H4 (cell line): Measurements from ENCODE around the gene HADH. TPM values are rescaled to one million over a fixed set of nuclear protein-coding genes. Genes with fewer than 3 reads are reported as not detected.

Experiments used
- DNase-seq: peaks from one replicate; pipeline ENCODE4 v3.0.0-alpha.2; 2015; ENCODE audit warnings: low spot score
- total RNA-seq: library from RNA; depleted of rRNA; stranded (reverse); fragments of >200 nt; shearing (Covaris generic); gene quantifications from 2 replicates; pipeline ENCODE4 v1.2.3, GENCODE V29; 2014; rRNA removed

Gene HADH
- total RNA-seq, 1 experiment from 2014 or later: 12.4 TPM

DNA sequence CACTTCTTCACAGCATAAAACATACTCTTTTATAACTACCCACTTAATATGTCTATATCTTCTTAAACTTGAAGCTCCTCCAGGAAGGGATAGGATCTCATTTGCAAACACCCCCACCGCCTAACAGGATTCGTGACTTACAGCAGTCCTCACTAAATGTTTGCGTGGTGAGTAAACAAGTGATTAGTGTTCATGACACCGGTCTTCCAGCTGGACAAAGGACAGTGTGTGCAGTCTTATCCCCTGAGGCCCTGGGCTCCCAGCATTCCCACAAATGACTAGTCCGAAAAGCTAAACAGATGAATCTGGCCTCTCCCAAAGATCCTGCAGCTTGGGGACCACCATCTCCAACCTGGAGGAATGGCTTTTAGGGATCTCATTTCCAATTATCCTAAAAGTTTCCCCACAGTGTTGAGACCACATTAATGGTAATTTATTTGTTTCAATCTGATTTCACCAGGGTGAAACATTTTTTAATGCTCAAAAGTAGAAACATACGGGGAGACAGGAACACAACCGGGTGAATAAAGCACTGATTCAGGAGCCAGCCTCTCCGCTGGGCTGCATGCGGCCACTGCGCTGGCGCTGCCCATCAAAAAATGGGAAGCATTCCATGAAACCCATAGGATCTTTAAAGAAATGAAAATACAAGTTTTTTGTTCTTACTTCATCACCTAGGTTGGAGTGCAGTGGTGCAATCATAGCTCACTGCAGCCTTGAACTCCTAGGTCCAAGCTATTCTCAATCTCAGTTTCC, 69.2 kb downstream of the HADH start:
- DNase-seq: peak; percentile 92

DNA sequence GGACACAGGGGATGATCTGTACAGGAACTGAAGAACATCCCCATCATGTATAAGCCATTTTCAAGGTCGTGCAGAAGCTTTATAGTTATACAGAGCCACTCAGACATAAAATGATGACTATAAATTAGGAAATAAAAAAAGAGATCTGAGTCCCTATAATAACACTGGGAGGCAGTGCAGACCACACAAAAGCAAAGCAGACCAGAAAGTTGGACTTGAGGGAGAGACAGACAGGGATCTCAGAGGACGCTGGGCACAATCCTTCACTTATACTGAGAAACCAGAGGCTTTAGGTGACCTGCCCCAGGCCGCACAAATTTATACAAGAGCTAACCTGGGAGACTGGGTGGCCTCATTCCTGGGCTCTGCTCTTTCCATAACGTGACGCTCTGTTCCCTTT, 70.5 kb downstream of the HADH start:
- DNase-seq: peak; percentile 78

DNA sequence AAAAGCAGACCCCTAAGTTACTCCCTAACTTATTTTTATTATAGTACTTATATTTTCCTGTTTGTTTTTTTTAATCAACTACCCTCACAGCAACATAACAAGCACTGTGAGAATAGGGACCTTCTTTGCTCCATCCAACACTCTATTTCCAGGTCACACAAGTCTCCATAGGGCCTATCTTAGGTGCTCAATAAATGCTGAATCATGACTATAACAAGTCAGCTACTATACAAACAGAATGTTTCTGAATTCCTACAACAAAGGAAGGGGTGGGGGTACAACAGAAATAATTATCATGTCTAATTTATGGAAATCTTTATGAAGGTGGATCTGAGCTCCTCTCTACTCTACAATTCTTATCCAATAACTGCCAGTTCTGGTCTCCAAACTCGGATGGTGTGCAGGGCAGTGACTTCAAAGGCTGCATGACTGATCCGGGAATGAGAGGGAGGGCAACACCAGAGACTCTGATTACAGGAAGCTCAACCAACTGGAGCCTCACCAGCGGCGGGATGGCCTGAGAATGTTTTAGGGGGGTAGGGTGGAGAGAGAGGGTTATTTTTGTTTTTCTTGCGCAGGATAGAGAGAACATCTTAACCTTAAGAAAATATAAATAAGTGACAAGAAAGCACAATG, 71.1 kb downstream of the HADH start:
- peak; percentile 63 for DNase-seq

DNA sequence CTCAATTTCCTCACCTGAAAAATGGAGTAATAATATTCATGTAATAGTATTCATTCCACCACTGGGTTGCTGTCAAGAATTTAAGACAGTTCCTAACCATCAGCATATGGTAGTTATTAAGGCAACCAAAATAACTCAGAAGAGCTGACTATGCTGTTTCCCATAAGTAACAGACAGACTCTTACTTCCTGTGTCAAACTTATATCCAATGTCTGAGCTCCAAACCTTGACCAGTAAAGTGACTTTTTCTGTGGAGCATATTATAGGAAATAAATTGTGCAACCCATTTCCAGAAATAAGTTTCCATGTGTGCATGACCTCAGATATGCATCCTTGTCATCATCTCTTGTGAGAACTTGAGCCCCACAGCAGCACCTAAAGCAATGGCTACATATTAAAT, 78.8 kb downstream of the HADH start:
- DNase-seq: no peak

DNA sequence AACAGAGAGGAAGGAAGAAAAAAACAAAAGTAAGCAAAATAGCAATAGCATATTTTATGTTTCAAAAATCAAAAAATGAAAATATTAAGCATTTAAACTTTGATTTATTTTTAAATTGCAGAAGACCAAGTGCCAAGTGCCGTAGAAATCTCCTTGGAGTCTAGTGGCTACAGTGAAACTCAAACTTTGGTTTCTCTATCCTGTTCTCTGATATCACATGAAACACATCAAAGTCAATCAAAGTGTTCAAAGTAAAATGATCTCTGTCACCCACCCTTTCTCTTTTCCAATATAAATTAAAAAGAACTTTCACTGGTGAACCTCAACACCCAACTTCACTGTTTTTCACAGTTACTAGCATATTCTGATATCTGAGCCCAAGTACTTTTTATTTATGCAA, 81.1 kb downstream of the HADH start:
- DNase-seq: no peak

DNA sequence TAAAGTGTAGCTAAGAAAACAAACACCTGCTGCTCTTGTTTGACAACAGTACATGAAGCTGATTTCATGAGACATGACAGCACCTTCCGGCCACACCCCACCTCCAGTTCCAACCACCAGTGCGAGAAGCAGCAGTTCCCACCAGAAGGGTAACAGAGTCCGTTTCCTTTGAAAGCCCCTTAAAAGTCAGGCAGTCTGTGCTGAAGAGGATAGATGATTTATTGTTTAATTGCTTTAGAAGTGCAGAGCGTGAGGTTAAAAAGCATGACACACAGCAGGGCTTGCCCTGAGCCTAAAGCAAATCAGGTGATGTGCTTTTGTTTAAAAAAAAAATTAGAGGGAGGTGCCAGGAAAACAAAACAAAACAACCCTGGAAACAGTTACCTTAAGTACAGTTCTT, 82.6 kb downstream of the HADH start:
- DNase-seq: no peak

DNA sequence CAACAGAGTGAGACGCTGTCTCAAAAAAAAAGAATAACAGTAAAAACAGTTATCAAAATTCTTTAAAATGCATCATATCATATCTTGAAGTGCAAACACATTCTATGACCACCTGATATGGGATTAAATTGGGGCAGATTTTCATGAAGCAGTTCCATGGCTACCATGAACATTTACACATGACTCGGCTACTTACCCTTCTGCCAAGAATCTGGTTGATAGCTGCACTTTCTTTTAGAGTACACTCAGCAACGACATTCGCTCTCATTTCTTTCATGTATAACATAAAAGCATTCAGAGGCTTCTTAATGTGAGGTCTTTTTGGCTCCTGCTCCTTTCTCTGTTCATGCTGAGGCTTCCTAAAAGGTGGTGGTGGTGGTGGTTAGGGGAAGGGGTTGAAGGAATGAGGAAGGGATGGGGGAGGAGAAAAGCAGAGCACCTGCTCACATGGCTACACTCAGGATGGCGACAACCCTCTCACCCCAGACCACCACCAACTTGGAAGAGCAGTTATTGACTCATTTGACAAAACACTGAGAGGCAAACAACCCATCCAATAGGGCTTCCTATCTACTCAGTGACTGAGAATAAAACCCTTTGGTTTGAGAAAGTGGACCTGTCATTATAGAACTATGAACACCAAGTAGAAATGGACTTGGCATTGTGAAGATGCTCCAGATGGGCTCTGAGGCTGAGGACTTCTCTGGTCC, 88.5 kb downstream of the HADH start:
- no peak for DNase-seq

DNA sequence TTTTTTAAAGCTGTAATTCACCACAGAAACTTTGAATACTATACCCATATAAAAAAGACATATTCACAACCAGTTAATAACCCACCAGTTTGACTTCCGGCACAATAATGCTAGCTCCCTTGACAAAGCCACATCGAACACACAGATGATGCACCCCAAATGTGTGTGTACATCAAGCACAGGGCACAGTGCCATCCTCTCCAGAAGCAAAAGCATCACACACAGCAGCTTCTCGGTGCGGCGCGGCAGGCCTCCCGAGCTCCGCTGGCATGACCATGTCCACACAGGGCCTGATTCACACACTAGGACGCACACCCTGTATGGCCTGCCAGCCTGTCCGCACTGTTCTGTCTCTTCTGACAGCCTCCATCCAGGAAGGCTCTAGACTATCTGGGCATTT, 91.1 kb downstream of the HADH start:
- DNase-seq: no peak

DNA sequence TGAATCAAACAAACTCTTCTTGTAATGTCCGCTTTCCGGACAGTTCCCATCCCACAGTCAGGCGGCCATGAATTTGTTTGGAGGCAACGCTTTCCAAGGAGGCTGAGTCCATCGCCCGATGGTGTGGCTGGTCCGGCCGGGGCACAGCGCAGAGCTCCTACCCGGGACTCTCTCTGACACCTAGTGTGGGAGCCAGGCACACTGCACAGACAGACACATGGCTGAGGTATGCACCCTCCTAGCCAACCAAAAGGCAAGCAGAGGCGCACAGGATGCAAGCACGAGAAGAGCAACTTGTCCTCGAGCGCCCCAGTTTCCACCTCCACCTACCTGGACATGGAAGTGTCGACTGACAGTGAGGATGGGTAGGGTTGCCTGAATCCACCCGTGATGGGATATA, 91.6 kb downstream of the HADH start:
- DNase-seq: no peak

Other genes with a start within 250 kb of the HADH start
- 26.8 and 51.1 TPM in 2 replicates for gene SGMS2, start 165.0 kb upstream of the HADH start, total RNA-seq
- gene CYP2U1, start 58.3 kb upstream of the HADH start, total RNA-seq: 8.5 and 10.8 TPM in 2 replicates
- gene LEF1, start 179.0 kb downstream of the HADH start, total RNA-seq: 33.0 and 37.2 TPM in 2 replicates